Stimulated activated CD8-positive, alpha-beta memory T cell treated with anti-CD3 and anti-CD28 coated beads, Interleukin-4, amount 100 ng/mL, for 24 hours (primary cell): ENCODE data around the gene LGALS9B.
"Not testable (repeated sequence)": the region's sequence is repeated elsewhere in the genome, so short reads cannot be mapped to it uniquely, and the experiment has no call there.

ENCODE experiments used
- DNase-seq: peaks from one replicate; pipeline ENCODE4 v3.0.0-alpha.2; 2020; ENCODE audit warnings: low read depth

The LGALS9B gene

DNA sequence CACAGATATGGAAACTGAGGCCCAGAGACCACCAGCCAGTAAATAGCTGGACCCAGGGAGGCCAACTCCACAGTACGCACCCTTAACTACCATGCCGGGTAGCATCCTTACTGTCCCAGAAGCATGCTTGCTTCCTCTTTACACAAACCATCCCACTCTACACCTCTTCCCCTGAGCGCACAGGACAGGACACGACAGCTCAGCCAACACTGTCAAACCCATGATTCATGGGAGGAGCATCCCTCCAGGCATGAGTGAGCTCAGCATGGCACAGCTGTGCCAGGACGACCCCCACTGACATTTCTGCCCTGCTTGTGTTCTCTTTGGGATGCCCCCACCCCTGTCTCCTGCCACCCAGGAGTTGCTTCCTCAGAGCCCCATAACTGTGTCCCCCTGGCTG lies 340 bp downstream of the LGALS9B start:
- not testable (repeated sequence) for DNase-seq

DNA sequence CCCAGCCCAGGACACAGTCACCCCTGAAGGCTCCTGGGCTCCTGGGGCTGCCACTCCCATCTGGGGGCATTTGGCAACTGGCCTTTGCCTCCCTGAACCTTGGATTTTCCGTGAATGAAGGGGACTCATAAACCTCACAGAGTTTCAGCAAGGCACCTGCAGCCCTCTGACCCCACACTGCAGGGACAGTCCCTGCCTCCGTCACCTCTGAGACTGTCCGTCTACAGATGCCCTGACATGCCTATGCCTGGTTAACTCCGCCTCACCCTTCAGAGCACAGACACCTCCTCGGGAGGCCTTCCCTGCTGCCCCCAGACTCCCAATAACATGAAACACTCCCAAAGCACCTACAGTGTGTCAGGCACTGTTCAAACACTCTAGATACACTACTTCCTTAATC lies 786 bp downstream of the LGALS9B start:
- DNase-seq: not testable (repeated sequence)

DNA sequence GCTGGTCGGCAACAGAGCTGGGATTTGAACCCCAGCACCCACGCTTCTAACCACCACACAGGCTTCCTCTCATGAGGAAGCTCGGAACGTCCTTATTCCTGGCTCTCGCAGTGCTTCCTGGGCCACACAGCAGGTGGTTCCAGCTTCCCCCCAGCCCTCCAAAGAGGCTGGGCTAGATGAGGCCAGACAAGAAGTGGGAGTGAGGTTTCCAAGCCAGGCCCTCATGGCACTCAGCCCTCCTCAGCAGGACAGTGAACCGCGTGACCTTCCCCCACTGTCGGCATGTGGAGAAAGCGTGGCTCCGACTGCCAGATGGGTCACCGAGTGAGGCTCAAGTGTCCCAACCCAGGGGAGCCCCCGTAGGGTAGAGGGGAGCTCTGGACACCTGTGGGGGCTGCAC lies 1.8 kb downstream of the LGALS9B start:
- not testable (repeated sequence) for DNase-seq

DNA sequence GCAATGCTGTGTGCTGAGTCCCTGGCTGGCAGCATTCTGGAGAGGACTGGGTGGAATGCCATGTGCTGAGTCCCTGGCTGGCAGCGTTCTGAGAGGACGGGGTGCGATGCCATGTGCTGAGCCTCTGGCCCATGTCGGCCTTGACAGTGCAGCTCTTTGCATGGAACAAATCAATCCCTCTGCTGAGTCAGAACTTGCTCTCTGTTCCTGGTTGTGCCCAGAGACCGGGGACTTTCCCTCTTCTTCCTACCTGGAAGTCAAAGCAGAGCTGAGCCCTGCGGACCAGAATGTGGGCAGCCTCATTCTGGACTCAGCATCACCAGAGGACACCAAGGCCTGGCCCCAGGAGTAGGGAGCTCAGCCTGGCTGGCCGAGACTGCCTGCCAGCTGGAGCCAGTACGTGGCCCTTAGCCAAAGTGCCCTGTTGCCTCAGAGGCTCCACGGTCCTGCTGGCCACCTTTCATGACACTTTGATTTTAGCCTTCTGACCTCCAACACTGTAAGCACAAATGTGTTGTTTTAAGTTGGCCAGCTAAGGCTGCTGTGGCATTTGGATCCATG lies 2.4 kb downstream of the LGALS9B start:
- not testable (repeated sequence) for DNase-seq

DNA sequence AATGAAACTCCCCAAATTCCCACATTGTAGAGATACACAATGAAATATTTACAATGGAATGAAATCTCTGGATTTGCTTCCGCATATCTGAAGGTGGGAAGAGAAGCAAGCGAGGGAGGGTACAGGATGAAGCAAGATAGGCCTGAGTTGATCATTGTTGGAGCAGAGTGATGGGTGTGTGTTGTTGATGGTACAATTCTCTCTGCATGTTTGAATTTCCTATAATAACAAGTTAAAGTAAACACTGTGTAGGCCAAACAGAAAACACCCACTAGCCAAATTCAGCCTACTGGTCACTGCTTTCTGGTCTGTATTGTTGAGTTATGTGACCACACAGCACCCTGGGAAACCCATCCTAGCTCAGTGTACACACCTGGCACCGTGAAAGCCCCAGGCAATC lies 5.2 kb downstream of the LGALS9B start:
- DNase-seq: not testable (repeated sequence)

DNA sequence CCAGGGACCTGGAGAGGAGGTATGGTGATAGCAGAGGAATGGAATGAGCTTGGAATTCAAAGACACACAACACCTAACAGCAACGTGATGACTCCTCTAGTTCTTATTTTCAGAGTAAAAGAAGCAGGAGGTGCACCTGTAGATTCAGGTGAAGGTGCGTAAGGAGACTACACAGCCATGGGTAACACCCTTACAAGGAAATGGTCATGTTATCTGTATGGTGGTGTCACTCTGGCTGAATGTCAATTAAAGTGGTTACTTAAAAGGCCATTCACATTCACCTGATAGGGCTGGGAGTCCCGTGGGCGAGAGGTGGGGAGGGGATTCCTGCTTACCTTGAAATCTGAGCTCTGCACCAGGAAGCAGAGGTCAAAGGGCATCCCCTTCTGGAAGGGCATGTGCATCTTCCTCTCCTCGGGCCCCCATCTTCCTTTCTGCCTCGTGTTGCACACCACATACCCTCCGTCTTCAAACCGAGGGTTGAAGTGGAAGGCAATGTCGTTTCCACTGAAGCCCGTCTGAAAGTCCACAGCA lies 9.4 kb downstream of the LGALS9B start:
- not testable (repeated sequence) for DNase-seq

DNA sequence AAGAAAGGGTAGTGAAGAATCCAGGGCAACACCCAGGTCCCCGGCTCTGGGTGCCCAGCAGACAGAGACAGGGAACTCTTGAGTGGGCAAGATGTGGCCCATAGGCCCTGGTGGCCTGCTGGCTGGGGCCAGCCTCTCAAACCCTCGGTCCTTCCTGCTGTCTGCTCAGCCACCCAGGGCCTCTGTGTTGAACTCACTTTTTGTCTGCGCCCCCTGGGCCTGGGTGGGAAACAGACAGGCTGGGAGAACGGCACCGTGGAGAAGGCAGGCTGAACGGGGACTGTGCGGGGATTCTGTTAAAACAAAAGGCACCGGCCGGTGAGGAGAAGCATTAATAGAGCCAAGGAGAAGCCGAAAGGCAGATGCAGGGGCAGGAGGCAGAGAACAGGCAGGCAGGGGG lies 12.2 kb downstream of the LGALS9B start:
- not testable (repeated sequence) for DNase-seq

DNA sequence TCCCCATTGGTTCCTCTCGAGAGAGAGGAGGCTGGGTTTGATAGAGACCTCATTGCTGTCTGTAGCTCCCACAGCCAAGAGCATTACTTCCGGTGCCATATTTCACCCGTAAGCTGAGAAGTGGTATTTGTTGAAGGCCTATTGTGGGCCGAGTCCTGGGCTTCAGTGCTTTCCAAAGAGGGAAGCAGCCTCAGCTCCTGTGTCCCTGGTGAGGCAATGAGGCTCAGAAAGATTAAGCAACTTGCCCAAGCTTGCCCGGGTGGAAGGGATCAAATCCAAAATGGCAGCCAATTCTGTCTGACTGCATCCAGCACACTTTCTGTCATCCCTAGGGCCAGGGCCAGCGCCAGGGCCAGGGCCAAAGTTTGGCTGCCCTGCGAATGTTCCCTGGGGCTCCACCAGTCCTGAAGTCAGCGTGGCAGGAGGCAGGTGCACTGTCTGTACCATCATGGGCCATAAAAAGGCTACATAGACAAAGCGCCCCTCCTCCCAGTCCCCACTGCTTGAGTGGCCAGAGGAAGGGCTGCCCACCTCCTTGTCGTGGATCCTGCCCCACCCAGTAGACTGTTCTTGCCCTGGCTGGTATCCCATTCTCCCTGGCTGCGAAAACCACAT lies 13.4 kb downstream of the LGALS9B start:
- DNase-seq: not testable (repeated sequence)

DNA sequence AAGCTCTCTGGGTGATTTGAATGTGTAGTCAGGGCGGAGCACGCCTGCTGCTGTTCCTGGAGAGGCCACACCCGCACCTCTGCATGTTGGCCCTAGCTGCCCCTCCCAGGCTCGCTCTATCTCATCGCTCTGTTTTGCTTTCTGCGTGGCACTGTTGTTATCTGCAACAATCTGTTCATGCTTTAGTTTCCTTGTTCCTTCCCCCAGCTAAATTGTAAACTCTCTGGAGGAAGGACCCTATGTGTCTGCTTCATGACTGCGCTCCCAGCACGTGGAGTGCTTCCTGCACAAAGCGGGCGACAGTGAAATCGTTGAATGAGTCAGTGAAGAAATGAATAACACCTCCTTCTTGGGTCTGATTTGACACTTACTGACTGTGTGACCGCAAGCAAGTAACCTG lies 16.5 kb downstream of the LGALS9B start:
- DNase-seq: not testable (repeated sequence)

DNA sequence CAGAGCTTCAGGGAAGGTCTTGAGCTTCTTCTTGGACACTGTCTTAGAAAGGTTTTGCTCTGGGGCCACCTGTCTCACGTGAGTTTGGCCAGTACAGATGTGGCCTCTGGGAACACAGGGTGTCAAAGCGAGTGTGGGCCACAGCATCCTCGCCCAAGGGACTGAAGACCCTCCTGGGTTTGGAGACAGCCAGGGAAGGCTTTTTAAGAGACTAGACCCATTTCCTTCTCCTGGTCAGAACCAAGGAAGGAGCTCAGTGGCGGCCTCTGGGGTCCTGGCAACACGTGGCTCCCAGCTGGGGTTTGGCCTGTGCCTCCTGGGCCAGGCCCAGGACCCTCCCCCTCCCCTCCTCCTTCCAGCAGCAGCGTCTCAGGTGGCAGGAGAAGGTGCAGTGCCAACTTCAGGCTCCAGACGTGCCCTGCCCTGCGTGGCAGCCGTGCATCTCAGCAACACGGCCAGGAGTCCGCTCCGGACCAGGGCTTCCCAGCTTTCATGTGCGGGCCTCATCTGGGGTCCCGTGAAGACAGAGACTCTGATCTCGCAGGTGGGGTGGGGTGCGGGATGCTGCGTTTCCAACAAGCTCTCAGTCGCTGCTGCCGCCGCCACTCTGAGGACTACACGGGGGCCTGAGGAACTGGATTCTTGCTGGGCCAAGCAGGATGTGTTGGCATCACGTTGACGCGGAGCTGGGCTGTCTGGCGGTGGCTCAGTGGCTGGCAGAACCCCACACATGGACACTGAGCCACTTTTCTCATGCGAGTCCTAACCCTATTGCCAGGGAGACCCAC lies 19.6 kb downstream of the LGALS9B start:
- DNase-seq: not testable (repeated sequence)

DNA sequence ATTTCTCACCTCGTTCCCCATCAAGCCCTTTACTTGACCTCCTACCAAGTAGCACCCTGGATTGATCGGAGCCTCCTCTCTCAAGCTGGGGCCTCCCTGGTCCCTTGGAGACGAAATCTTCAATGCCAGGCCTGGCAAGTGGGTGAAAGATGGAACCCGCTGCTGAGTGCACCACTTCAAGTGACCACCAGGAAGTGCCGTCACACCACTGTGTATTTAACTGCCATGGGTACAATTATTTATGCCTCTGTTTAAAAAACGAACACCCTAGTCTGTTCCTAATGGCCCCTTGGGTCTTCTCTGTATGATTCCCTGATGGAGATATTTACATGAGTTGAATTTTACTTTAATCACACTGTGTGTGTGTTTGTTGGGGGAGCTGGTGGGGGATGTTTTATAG lies 20.4 kb downstream of the LGALS9B start:
- not testable (repeated sequence) for DNase-seq

DNA sequence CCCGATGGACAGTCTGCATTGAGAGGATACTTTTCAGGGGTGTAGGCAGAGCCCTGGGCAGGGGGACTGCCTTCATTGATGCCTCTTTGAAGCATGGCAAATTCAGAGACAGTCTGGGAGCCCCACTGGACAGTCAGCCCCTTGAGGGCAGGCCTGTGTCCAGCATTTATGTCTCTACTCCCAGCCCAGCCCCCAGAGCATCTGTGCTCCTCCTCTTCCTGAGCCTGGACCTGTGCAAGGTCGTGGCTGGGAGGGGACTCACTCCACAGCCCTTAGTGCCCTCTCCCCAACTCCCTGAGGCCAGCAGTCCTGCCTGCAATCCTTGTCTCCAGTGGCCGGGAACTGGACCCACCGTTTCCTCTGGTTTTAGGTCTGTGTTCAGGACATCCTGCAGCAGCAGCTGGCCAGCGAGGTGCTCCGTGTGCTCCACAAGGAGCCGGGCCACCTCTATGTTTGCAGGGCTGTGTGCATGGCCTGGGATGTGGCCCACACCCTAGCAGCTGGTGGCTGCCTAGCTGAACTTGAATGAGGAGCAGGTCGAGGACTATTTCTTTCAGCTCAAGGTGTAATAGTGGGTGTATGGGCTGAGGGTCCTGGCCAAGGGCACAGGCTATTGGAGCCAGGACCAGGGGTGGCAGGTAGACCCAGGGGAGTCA lies 22.6 kb downstream of the LGALS9B start:
- not testable (repeated sequence) for DNase-seq

DNA sequence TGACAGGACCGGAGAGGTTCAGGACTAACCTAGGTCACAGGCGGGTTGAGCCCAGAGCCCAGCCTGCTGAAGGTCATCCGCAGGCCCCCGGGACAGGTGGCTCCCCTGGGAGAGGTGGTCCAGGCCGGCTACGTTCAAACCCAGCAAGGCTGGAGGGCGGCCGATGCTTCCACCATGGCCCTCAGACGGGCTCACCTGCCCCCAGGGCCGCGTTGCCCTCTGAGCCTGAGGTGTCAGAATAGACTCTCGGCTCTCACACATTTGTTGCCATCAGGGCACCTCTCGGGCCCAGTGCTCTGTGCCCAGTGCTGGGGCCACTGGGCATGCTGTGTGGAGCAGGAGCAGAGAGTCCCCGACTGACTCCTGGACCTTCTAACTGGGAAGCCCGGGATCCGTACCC lies 23.2 kb downstream of the LGALS9B start:
- not testable (repeated sequence) for DNase-seq

DNA sequence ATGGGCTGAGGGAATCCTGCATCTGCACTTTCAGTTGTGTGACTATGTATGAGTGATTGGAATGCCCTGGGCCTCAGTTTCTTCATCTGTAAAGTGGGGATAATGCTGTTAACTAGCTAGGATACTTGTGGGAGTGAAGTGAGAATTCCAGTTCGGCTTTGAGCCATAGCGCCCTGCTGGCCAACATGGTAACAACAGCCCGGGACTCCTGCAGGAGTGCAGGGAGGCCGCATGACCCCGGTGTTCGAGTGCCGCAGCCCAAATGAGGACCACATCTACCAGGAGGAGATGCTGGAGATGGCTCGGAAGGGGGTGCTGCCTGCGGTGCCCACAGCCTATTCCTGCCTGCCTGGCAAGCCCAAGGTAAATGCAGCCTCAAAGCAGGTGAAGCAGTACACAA lies 23.7 kb downstream of the LGALS9B start:
- not testable (repeated sequence) for DNase-seq

DNA sequence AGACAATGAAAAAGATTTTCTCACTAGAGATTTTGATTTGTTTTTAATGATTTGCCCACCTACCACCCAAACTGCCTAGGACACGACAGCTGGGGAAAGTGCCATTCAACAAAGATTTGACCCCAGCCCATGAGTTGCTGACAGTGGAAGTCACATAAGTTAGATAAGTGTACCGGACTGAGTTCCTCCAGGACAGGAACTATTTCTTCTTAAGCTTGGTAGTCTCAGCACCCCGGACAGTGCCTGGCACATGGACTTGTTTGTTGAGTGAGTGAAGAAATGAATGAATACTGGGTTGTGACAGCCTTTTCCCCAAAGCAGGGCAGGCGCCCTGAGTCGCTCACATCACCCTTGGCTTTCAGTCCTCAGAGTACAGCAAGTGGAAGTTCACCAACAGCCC lies 26.7 kb downstream of the LGALS9B start:
- DNase-seq: not testable (repeated sequence)

DNA sequence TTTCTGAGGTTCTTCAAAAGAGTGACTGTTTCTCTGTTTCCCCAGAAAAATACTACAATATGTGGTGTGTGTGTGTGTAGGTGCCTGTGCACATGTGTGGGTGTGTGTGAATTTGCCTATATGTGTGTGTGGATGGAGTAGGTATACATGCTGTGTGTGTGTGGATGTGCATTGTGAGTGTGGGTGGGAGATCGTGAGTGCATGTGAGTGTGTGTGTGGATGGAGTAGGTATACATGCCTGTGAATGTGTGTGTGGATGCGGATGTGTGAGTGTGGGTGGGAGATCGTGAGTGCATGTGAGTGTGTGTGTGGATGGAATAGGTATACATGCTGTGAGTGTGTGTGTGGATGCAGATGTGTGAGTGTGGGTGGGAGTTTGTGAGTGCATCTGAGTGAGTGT lies 32.2 kb downstream of the LGALS9B start:
- not testable (repeated sequence) for DNase-seq

DNA sequence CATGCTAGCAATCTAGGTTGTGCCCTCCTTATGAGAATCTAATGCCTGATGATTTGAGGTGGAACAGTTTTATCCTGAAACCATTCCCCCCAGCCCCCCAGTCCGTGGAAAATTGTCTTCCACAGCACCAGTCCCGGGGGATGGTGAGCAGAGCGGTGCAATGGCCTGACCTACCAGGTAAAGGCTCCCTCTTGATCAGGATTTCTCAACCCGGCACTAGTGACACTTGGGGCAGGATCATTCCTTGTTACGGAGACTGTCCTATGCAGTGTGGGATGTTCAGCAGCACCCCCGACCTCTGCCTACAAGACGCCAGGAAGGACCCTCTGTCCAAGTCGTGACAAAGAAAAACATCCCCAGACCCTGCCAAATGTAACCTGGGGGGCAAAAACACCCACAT lies 34.0 kb downstream of the LGALS9B start:
- DNase-seq: not testable (repeated sequence)

DNA sequence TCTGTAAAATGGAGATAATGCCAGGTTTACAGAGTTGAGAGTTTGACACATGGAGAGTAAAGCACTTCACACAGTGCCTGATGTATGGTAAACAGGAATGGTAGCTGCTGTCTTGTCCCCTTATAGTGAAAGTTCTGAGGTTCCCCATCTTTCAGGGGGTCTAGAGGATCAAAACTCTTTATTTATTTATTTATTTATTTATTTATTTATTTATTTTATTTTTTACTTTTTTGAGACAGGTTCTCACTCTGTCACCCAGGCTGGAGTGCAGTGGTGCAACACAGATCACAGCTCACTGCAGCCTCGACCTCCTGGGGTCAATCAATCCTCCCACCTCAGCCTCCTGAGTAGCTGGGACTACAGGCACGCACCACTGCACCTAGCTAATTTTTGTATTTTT lies 40.1 kb downstream of the LGALS9B start:
- DNase-seq: not testable (repeated sequence)

DNA sequence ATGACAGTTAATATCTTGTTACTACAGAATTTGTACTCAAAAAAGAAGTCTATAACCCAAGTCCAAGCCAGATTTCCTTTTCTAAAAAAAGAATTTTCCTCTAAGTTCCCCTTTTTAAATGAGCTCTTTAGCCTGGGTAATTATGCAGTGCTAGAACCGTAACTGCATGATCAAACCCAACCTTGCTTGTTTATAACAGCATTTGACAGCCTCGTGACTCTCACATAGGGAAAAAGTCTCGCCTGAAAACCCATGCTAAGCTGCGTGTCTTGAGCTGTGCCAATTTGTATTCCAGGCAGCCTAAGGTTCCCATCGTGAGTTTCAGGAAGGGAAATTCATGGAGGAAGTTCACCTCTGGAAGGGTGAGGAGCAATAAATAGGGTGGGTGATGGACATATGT lies 44.5 kb downstream of the LGALS9B start:
- not testable (repeated sequence) for DNase-seq

DNA sequence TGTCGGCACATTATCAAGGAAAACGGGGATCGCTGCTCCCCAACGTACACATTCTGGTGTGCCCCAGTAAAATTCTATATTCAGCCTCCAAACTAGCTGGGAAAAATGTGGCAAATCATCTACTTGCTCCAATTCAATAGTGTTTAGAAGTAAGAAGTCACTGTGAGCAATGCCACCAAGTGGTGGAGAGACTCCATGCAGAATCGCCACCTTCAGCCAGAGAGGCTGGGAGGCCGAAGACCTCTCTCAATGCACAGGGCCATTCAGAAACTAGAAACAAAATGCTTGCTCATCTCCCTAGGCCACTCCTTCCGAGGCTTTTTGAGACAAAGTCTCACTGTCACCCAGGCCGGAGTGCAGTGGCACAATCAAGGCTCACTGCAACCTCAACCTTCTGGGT lies 48.5 kb downstream of the LGALS9B start:
- not testable (repeated sequence) for DNase-seq

DNA sequence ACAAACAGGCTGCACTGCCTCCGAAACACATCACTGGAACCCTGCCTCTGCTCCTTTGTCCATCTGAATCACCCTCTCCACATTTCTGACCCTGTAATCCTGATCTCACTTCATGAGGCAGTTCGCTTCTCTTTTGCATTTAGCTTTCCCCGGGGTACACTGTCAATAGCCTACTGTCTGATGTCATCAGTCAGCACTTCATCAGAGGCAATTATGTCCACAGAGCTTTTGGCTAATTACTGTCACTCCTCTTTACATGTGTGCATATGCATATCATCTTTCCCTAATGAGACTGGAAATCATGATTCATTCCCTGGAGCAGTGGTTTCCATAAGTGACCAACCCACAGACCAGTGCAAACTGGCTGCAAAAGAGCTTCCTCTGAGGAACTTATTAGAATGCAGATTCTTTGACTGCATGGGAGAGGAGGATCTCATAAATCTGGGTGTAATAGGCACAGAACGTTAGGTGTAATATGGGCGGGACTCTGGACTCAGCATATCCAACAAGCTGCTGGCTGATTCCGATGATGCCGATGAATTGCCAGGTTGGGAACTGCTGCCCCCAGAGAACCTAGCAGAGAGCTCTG lies 49.8 kb downstream of the LGALS9B start:
- not testable (repeated sequence) for DNase-seq

DNA sequence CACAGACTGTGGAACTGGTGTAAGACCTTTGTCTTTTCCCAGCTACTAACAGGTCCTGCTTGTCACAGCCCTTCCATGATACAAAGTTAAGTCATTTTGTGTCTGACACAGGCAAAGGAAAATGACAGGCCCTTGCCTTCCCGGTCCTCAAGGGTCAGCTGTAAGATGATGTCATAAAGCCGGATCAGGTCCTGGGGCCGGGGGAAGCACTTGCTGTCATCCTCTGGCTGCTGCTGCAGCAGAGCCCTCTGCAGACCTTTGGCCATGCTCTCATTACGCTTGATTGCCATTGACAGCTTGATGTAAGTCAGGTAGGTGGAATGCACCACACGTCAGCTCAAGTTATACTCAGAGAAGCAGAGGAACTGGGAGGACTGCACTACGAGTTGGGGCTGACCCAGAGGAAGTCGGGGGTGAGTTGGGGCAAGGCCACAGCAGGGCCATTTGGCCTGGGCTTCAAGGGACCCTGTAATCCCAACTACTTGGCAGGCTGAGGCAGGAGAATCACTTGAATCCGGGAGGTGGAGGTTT lies 50.9 kb downstream of the LGALS9B start:
- not testable (repeated sequence) for DNase-seq
